ENCODE data around the gene BLVRB. TPM values are rescaled to one million over a fixed set of nuclear protein-coding genes. Genes with fewer than 3 reads are reported as not detected.

BLVRB gene
- total and polyA plus RNA-seq, 2 of the 8 experiments (the other 6 are each of a cell fraction or from before 2014, with no cell fraction given), result 28.7 to 182 TPM

DNA sequence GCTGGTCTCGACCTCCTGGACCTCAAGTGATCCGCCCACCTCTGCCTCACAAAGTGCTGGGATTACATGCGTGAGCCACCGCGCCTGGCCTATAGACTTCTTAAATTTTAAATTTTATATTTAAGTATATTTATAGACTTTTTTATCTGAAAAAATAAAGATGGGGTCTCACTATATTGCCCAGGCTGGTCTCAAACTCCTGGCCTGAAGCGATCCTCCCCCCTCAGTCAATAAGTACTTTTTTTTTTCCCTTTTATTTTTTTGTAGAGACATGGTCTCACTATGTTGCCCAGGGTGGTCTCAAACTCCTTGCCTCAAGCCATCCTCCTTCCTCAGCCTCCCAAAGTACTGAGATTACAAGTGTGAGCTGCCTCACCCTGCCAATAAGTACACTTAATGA, 41.6 kb downstream of the BLVRB start (continued):
- TF ChIP-seq FOSL1 (IDR thresholded peaks at IDR 0.05; ENCODE audit: insufficient read depth, low read depth, low read length), result no peak
- TF ChIP-seq CREB1 (IDR thresholded peaks at IDR 0.05), result no peak
- TF ChIP-seq CEBPB (IDR thresholded peaks at IDR 0.05; ENCODE audit: low read depth, low read length), result no peak

All from H1 (cell line).